DLD1 (cell line): ENCODE results near the gene ITPK1.

Experiments
- in situ Hi-C: cut with HindIII; loops from 2 replicates; pipeline ENCODE4 v1.10.0; 2017; ENCODE audit warnings: low sequenced_read_pairs

ITPK1 gene

DNA sequence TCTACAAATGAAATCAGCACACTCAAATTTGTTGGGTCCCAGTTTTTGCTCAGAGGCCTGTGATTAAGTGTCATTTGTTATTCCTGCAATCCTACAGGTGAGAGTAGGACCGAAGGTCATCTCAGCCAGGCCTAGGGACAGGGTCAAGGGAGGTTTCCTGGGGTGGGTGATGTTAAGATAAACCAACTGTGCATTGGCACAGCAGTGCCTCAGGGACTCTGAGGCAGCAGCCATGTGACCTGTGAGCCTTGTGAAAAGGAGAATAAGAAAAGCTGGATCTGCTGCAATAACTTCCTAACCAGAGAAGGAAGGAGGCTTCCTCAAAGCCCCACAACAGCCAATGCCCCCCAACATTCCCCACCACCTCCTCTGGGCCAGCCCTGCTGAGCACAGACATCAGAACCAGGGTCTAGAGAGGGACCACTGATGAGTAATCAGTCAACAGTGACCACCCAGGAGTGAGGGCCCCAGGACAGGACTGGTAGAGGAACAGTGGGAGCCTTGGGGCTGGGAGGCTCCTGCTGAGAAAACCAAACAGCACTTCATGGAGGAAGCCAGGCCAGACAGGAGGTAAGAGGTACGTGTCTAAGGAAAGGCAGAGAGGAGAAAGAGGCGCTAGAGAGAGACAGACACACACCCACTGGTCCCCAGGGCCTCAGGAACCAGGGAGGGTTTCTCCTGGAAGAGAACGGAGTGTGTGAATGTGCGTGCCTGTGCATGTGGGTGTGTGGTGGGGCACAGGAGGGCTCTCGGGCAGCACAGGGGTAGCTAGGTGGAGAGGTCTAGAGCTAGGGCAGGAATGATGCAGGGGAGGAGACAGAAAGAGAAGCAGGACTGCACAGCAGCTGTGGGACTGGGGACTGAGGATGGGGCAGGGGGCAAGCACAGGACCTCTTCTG lies 82.4 kb downstream of the ITPK1 start:
- in situ Hi-C loops, result no loop called here

DNA sequence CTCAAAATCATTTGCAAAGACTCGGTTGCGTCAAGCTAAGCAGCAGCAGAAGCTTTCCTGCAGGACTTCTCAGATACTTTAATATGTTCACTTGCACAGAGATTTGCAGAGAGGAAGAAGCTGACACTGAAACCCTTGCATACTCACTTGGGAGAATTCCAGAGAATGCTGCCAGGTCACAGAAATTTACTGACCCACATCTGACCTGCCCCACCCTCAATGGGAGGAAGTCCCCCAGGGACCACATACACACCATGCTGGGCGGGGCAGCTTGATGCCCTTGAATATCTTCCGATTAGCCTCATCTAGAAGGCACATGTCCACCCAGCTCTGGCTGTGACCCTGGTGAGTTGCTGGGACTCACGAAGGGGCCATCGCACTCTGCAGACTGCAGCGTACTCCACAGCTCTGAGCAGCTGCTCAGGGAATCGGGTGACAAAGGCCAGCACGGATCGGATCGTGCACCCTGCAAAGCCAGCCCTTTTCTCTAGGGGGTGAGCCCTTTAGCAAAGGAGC lies 83.2 kb downstream of the ITPK1 start:
- in situ Hi-C loops, result no loop called here

DNA sequence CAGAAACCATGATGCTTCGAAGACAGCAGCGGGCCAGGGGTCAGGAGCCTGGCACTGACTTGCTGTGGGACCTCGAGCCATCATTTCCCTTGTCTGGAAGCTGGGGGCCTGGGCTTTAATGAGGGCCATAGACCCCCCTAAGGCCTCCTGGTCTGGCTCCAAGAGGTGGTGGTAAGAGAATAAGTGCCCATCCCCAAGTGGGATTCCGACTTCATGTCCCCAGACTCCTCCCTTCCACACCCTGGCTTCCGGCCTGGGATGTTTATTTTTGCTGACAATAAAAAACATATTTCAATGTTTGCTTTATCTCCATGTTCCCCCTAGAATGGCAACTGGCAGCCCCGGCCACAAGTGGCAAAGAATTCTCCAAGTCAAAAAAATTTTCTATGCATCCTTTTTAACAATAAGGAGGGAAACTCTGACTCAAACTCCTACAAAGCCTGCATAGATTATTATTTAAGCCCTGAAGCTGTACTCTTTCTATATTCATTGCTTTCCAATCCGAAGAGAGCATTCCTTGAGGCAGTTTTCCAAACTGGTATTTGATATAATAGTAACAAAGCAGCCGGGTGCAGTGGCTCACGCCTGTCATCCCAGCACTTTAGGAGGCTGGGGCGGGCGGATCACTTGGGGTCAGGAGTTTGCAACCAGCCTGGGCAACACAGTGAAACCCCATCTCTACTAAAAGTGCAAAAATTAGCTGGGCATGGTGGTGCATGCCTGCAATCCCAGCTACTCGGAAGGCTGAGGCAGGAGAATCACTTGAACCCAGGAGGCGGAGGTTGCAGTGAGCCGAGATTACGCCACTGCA lies 84.0 kb downstream of the ITPK1 start:
- in situ Hi-C loops, result no loop called here

- in situ Hi-C loops, result no loop called here
These were observed 85.0 kb downstream of the ITPK1 start for GRCh38 chr14:93030761-93031160.

GRCh38 chr14:93029911-93030508 lies 85.7 kb downstream of the ITPK1 start:
- in situ Hi-C loops, result no loop called here

- in situ Hi-C loops, result no loop called here
These were observed 86.3 kb downstream of the ITPK1 start for GRCh38 chr14:93029417-93029816.

DNA sequence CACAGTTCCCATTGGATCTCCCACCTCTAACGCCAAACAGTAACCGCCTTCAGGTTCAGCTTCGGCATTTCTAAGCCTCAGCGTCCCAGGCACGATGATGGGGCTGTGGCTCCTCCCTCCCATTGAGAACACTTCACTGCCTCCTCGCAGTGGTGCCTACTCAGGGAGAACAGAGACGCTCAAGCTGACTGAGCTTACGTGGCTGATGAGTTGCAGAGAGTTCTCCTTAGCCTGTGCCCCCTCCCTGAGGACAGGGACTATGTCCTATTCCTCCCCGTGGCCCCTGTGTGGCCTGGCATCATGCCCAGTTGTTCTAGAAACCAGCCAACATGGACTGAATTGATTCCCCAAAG lies 87.0 kb downstream of the ITPK1 start:
- in situ Hi-C loops, result no loop called here

DNA sequence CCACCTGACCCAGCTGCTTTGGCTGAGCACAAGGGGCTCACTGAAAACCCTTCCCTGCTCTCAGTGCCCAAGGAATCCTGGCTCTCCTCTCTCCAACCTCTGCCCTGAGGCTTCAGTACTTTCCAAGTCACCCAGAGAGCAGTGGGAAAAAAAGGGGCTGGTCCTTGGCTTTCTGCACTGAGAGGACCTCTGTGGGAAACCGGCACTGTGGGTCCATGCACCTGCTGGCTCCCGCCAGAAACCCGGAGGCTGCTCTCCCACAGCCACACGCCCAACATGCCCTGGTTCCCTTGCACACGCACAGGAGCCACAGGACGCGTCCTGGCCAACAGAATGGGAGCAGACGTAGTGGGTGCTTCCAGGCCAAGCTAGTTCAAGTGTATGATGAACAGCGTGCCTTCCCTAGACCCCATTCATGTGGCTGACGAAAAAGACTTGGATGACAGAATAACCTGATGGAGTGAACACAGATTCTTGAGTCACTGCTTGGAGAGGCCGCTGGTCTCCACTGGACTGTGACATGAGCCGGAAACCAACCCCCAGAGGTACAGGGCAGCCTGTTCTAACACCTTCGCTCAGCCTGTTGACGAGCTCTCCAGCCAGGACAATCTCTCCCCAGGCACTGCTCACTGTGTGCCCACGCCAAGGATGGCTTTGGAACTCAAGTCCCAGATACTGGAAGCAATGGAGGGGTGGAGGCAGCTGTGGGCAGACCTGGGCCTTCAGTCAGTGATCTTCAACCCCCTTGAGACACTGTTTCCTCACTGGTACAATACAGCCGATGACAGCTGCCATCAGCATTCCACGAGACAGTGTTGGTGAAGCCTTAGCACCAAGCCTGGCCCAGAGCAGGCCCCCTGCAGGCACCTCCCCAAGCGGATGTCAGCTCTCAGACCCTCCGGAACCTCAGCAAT lies 87.7 kb downstream of the ITPK1 start:
- in situ Hi-C loops, result no loop called here

GRCh38 chr14:93026339-93026738 lies 89.4 kb downstream of the ITPK1 start:
- in situ Hi-C loops, result no loop called here

DNA sequence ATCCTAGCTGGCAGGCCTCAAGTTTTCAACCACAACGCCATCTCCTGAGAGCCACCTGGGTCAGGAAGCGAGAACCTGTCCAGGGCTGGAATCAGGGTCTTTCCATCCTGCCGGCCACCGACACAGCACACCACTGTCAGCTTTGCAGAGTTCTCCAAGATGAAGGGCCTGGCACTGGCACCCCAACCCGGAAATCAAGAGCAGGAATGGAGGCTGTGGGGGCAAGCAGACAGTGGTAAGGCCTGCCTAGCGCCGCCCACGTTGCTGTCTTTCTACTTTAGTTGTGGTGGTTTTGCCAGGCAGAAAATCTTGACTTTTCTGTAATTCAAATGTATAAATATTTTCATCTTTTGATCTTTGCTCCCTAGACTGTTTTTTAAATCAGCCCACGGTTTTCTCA lies 90.7 kb downstream of the ITPK1 start:
- in situ Hi-C loops, result no loop called here

DNA sequence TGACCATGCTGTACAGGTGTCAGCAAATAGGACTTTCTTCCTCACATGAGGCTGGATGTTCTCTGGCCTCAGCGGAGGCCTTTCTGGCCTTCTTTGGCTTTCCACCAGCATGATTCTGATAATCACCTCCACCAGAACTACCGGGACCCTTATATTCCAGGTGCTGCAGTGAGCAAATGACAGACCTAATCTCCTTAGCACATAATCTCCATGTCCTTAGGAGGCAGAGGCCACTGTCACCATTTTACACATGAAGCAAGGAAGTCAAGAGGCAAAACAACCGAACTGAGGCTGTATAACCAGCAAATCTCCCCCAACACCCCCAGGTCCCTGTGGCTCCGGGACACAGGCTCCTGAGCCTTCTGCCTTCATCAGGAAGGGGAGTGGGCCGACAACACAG lies 91.2 kb downstream of the ITPK1 start:
- in situ Hi-C loops, result no loop called here

- in situ Hi-C loops, result no loop called here
These were observed 91.8 kb downstream of the ITPK1 start for GRCh38 chr14:93023802-93024434.

GRCh38 chr14:93023039-93023438 lies 92.7 kb downstream of the ITPK1 start:
- in situ Hi-C loops, result no loop called here

DNA sequence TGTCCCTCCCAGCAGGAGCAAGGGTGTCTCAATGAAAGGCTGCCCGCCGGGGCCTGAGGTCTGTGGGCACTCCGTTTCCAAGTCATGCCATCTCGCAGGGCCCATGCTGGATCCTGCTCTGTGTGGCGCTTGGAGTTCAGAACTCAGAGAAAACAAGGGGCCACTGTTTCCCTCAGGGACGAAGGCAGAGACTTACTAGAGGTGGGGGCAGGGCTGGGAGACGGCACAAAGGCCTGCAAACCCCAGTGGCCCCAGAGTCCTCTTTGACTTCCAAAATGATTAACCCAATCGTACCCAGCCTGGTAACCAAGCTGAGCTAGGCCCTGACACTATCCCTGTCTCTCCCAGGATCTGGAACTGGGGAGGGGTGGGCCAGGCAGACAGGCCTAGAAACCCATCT lies 95.8 kb downstream of the ITPK1 start:
- in situ Hi-C loops, result no loop called here

DNA sequence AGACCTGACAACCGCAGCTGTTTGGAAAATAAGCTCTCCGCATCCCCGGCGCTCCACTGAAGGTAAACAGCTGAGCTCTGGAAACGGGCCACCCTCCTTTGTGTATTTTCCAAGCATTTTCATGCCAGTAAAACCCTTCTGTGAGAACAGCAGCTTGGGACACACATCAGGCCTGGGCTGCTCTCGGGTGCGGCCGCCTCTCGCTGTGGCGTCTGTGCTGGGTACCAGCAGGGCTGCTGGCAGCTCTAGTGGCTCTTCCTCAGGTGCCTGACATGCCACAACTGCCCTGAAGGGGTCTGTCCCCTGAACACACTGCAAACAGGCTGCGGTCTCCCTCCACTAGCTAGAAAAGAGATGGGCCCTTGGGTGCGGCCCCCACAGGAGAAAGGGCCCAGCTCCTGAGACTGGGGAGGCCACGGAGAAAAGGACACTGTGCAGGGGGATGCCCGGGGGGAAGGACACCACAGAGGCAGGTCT lies 96.3 kb downstream of the ITPK1 start:
- in situ Hi-C loops, result no loop called here

DNA sequence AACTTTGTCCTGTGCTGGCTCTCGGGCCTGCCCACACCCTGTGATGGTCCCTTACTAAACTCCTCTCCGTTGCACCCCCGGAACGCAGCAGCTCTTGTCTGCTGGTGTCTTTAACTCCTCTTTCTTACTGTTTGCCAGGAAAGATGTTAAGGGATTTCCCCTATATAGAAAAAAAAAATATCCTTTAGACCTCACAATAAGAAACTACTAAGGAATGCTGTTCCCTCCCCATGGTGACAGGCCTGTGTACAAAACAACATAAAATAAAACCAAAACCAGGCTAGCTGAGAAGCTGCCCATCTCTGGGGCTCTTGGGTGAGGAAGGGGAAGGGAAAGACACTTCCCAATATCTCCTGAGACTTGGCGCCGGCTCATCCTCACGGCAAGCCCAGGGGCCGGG lies 97.4 kb downstream of the ITPK1 start:
- in situ Hi-C loops, result no loop called here

- in situ Hi-C loops, result no loop called here
These were observed 97.8 kb downstream of the ITPK1 start for GRCh38 chr14:93017898-93018297.

- in situ Hi-C loops, result no loop called here
These were observed 98.4 kb downstream of the ITPK1 start for GRCh38 chr14:93017301-93017797.

GRCh38 chr14:93016275-93016845 lies 99.4 kb downstream of the ITPK1 start:
- in situ Hi-C loops, result no loop called here
